IMR-90 (cell line): ENCODE results near the gene PERM1.

ENCODE experiments used
- CEBPB ChIP-seq: IDR thresholded peaks from 2 replicates; pipeline ENCODE4 v1.6.1; 2012; ENCODE audit warnings: low read depth, low read length, improper control_type of control experiment
- CHD1 ChIP-seq: IDR thresholded peaks from 2 replicates; pipeline ENCODE4 v1.6.1; 2012; ENCODE audit warnings: low read depth, low read length, improper control_type of control experiment
- CTCF ChIP-seq: conservative IDR thresholded peaks from 2 replicates; pipeline ENCODE4 v1.5.1; 2012; ENCODE audit warnings: mild to moderate bottlenecking, low read depth, low read length, improper control_type of control experiment
- MAFK ChIP-seq: IDR thresholded peaks from 2 replicates; pipeline ENCODE4 v1.6.1; 2012; ENCODE audit warnings: low read depth, low read length, improper control_type of control experiment
- MAZ ChIP-seq: IDR thresholded peaks from 2 replicates; pipeline ENCODE4 v1.6.1; 2012; ENCODE audit warnings: low read depth, mild to moderate bottlenecking, low read length, improper control_type of control experiment, moderate library complexity, borderline replicate concordance
- POLR2A ChIP-seq: IDR thresholded peaks from 2 replicates; pipeline ENCODE4 v1.6.1; 2012; ENCODE audit warnings: mild to moderate bottlenecking, low read depth, low read length
- RAD21 ChIP-seq: IDR thresholded peaks from 2 replicates; pipeline ENCODE4 v1.6.1; 2012; ENCODE audit warnings: low read length, improper control_type of control experiment
- RFX5 ChIP-seq: IDR thresholded peaks from 2 replicates; pipeline ENCODE4 v1.8.0; 2012; ENCODE audit warnings: low read depth, mild to moderate bottlenecking, low read length, moderate library complexity

- TF ChIP-seq CEBPB (no peak), CTCF (no peak), CHD1 (no peak), POLR2A (no peak), RAD21 (no peak), MAZ (no peak), RFX5 (no peak), MAFK (no peak)
Measured at GRCh38 chr1:978069-978834, 3.6 kb downstream of the PERM1 start.
